Glutamatergic neuron (in vitro differentiated cells): ENCODE measurements around the gene ZNF70. TPM values are rescaled to one million over a fixed set of nuclear protein-coding genes. Genes with fewer than 3 reads are reported as not detected.
A peak's percentile ranks its signal among the peaks of the same experiment; 100 is the strongest.

ENCODE experiments used
- DNase-seq: peaks from one replicate; pipeline ENCODE4 v3.0.0; 2022
- H3K27ac Mint-ChIP-seq: one replicate; pipeline ENCODE4 v1.8.0; 2020; ENCODE audit warnings: mild to moderate bottlenecking, mixed read lengths, inconsistent platforms; ENCODE audit not compliant: unreplicated experiment
- H3K27me3 Mint-ChIP-seq: one replicate; pipeline ENCODE4 v1.8.0; 2020; ENCODE audit warnings: mild to moderate bottlenecking, moderate library complexity, mixed read lengths, inconsistent platforms; ENCODE audit not compliant: unreplicated experiment
- H3K36me3 Mint-ChIP-seq: one replicate; pipeline ENCODE4 v1.8.0; 2020; ENCODE audit warnings: mild to moderate bottlenecking, mixed read lengths, inconsistent platforms; ENCODE audit not compliant: unreplicated experiment
- H3K4me1 Mint-ChIP-seq: one replicate; pipeline ENCODE4 v1.8.0; 2020; ENCODE audit warnings: mild to moderate bottlenecking, low read depth, mixed read lengths, inconsistent platforms; ENCODE audit not compliant: unreplicated experiment
- H3K4me3 Mint-ChIP-seq: one replicate; pipeline ENCODE4 v1.8.0; 2020; ENCODE audit warnings: mild to moderate bottlenecking, mixed read lengths, inconsistent platforms; ENCODE audit not compliant: unreplicated experiment
- H3K9me3 Mint-ChIP-seq: one replicate; pipeline ENCODE4 v1.8.0; 2020; ENCODE audit warnings: mild to moderate bottlenecking, moderate library complexity, mixed read lengths, inconsistent platforms; ENCODE audit not compliant: unreplicated experiment
- total RNA-seq: library from RNA; stranded (reverse); fragmentation: NEBNext Ultra II Directional; extraction: Animal tissue kit (Norgen Biotek cat#: 25700); gene quantifications from one replicate; pipeline ENCODE4 v1.2.1, GENCODE V29; 2021; ENCODE audit not compliant: unreplicated experiment
- TF ChIP-seq, protein P1 (sequence below): fragments of 200-600 bp; sonication (generic); IDR thresholded peaks from one replicate; pipeline ENCODE4 v1.5.0; 2021; ENCODE audit not compliant: partially characterized antibody, unreplicated experiment

The ZNF70 gene
- total RNA-seq, 1 donor from 2014 or later: 9.0 TPM

- Mint-ChIP-seq H3K9me3 (peaks cover 13% of the 10 kb centered on the region), H3K27ac (no peak overlapping the region), H3K36me3 (peaks cover 4% of the 10 kb centered on the region), H3K4me3 (peak overlapping the region; percentile 87), H3K27me3 (peaks cover 8% of the 10 kb centered on the region), H3K4me1 (peaks cover 2% of the 10 kb centered on the region)
- no peak for DNase-seq
- TF ChIP-seq, protein P1, sequence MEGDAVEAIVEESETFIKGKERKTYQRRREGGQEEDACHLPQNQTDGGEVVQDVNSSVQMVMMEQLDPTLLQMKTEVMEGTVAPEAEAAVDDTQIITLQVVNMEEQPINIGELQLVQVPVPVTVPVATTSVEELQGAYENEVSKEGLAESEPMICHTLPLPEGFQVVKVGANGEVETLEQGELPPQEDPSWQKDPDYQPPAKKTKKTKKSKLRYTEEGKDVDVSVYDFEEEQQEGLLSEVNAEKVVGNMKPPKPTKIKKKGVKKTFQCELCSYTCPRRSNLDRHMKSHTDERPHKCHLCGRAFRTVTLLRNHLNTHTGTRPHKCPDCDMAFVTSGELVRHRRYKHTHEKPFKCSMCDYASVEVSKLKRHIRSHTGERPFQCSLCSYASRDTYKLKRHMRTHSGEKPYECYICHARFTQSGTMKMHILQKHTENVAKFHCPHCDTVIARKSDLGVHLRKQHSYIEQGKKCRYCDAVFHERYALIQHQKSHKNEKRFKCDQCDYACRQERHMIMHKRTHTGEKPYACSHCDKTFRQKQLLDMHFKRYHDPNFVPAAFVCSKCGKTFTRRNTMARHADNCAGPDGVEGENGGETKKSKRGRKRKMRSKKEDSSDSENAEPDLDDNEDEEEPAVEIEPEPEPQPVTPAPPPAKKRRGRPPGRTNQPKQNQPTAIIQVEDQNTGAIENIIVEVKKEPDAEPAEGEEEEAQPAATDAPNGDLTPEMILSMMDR: no peak
Observed at GRCh38 chr22:23749841-23750301, 1.0 kb downstream of the ZNF70 start.

GRCh38 chr22:23745791-23746190 lies 5.1 kb downstream of the ZNF70 start:
- Mint-ChIP-seq H3K27me3 (peaks cover 8% of the 10 kb centered on the region), H3K36me3 (peaks cover 12% of the 10 kb centered on the region), H3K27ac (no peak overlapping the region), H3K4me3 (no peak overlapping the region), H3K4me1 (peaks cover 2% of the 10 kb centered on the region), H3K9me3 (peaks cover 11% of the 10 kb centered on the region)
- no peak for DNase-seq
- TF ChIP-seq, protein P1: no peak

DNA sequence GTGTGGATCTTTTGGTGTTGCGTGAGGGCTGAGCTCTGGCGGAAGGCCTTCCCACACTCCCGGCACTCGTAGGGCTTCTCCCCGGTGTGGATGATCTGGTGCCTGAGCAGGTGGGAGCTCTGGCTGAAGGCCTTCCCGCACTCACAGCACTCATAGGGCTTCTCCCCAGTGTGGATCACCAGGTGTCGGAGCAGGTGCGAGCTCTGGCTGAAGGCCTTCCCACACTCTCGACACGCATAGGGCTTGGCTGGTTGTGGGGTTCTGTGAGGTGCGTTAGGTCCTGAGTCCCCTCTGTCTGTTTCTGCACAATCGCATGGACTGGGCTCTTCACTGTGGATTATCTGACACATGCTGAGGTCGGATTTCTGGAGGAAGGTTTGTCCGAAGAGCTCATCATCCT lies 6.4 kb downstream of the ZNF70 start:
- no peaks in the 10 kb centered on the region for H3K4me1 Mint-ChIP-seq
- H3K36me3 Mint-ChIP-seq: peaks cover 12% of the 10 kb centered on the region
- no peaks in the 10 kb centered on the region for H3K27me3 Mint-ChIP-seq
- TF ChIP-seq, protein P1: no peak
- no peak for DNase-seq
- H3K9me3 Mint-ChIP-seq: peaks cover 8% of the 10 kb centered on the region
- no peak overlapping the region for H3K4me3 Mint-ChIP-seq
- H3K27ac Mint-ChIP-seq: no peak overlapping the region

- peaks cover 8% of the 10 kb centered on the region for H3K9me3 Mint-ChIP-seq
- H3K27ac Mint-ChIP-seq: no peak overlapping the region
- peaks cover under 1% of the 10 kb centered on the region for H3K27me3 Mint-ChIP-seq
- TF ChIP-seq, protein P1: no peak
- H3K4me3 Mint-ChIP-seq: no peak overlapping the region
- peaks cover 12% of the 10 kb centered on the region for H3K36me3 Mint-ChIP-seq
- H3K4me1 Mint-ChIP-seq: no peaks in the 10 kb centered on the region
- DNase-seq: no peak
Observed at GRCh38 chr22:23744001-23744400, 6.9 kb downstream of the ZNF70 start.

GRCh38 chr22:23743303-23743705 lies 7.6 kb downstream of the ZNF70 start:
- Mint-ChIP-seq H3K27me3 (peaks cover 3% of the 10 kb centered on the region), H3K4me3 (no peak overlapping the region), H3K9me3 (peaks cover 8% of the 10 kb centered on the region), H3K4me1 (no peaks in the 10 kb centered on the region), H3K27ac (no peak overlapping the region), H3K36me3 (peaks cover 12% of the 10 kb centered on the region)
- TF ChIP-seq, protein P1: no peak
- DNase-seq: no peak
